GM21423 (cell line): Measurements from ENCODE around the gene SUGP1.
"Not testable (repeated sequence)": the region's sequence is repeated elsewhere in the genome, so short reads cannot be mapped to it uniquely, and the experiment has no call there.

Source experiments
- ATAC-seq: cut with Tn5 transposase; IDR thresholded peaks from one replicate; pipeline ENCODE4 v1.9.1; 2021; ENCODE audit warnings: mild to moderate bottlenecking, moderate library complexity; ENCODE audit not compliant: unreplicated experiment

Gene SUGP1

DNA sequence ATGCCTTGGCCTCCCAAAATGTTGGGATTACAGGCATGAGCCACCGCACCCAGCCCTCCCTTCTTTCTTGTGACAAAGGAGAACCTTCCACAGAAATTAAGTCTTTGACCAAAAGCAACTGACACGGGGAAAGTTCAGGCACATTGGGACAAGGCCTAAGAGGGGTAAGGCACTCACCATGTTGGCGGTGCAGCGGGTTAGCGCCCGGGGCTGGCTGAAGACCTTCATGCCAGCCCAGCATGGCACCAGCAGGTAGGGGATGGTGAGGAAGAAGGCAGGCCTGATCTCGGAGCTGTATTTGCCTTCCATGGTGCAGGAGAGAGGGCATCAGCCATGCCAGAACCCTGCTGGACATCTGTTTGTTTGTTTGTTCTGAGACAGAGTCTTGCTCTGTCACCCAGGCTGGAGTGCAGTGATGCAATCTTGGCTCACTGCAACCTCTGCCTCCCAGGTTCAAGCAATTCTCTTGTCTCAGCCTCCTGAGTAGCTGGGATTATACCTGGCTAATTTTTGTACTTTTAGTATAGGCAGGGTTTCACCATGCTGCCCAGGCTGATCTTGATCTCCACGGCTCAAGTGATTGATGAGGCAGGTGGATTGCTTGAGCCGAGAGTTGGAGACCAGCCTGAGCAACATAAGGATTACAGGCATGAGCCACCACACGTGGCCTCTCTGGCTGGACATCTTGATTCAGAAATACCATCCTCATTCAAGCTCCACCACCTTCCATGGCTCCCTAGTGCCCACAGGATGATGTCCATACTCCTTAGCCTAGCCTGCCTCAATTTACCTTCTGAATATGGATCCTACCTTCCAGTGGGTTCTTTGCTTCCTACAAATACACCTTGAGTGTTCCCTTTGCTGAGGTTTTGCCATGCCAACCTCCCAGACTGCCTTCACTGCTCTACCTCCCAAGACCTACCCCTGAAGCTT is 51.6 kb downstream of the SUGP1 start:
- ATAC-seq: no peak

DNA sequence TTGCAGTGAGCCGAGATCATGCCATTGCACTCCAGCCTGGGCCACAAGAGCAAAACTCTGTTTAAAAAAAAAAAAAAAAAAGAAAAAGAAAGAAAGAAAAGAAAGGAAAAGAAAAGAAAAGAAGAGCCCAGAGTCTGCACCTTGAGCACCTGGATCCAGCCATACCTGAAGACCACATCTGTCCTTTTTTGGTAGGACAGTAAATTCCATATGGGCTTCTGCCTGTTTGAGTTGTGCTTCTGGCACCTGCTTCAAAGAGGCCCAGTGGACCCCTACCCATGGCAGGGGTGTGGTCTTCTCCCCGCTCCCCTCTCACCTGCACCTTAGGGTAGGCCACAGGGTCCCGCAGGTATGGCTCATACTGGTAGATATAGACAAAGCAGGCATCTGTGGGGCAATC is 53.0 kb downstream of the SUGP1 start:
- ATAC-seq: no peak

DNA sequence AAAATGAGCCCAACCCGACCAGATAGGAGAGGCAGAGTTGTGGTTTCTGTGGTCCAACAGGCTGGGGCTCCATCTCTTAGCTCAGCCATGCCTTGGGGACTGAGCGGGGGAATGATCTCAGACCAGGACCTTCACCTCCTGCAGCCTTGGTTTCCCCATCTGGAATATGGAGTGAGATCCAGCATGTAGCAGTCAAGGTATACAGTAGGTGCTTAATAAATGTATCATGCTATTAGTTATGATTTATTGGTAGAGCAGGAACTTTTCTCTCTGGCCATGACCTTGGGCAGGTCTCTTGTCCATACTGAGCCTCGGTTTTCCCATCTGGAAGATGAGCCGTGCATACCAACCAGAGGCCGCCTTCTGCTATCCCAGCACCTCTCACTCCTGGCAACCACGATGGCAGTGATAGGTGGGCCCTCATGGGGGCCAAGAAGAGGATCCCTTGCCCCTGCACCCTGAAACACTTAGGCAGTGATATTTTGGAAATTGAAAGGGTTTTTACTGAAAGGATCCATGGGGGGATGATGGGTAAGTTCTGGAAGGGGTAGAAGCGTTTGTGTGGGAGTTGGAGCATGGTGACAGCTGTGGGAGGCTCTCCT is 56.3 kb downstream of the SUGP1 start:
- no peak for ATAC-seq

DNA sequence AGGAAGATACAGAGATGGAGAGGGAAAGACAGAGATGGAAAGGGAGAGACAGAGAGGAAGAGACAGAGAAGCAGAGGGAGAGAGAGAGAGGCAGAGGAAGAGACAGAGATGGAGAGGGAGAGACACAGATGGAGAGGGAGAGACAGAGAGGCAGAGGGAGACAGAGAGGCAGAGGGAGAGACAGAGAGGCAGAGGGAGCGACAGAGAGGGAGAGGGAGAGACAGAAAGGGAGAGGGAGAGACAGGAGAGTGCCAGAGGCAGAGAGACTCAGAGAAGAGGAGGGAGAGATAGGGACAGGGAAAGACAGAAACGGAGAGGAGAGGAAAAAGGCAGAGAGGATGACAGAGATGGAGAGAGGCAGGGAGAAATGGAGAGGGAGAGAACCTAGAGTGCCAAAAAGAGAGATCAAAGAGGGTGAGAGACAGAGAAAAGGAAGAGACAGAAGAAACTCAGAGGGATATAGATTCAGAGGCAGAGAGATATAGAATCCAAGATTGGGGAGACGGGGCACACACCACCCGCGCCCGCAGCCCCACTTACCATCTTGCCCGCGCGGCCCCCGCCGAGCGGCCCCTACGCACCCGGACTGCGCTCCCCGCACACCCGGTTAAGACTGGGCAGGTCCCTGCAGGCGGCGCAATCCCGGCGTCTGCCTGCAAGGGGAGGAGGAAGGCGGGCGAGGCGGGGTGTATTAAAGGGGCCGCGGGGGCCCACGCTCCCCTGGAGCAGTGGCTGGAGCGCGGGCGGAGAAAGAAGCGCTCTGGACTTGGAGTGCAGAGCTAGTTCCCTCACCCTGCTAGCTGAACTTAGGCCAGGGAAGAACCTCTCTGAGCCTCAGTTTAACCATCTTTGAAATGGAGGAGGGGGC is 57.9 kb downstream of the SUGP1 start:
- no peak for ATAC-seq

DNA sequence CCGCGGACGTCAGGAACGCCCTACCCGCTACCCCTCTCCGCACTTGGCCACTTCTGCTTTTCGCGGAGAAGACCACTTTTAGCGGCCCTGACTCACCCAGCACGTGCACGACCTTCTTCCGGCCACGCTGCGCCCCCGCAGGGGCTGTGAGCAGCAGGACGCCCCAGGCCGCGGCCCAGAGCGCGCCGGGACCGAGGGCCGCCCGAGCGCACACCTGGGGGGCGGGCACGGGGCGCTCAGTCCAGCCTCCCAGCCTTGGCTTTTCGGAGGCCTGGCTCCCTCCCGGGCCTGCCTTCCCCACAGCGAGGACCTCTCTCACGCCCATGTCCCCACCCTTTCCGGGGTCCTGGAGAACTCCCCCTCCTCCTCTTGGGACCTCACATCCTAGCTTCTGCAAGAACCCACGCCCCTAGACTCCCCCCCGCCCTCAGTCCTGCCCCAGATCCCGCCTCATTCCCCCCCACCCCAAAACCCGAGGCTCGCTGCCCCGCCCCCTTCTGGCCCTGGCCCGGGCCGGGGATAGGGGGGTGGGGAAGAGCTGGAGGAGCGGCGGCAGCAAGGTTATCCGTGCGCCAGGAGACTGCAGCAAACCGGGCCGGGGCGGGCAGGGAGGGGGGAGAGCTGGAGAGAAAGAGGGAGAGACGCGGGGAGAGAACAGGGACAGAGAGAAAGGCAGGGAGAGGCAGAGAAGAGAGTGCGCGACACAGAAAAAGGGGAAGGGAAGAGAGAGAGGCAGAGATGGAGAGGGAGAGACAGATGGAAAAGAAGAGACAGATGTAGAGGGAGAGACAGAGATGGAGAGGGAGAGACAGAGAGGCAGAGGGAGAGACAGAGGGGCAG is 58.7 kb downstream of the SUGP1 start:
- no peak for ATAC-seq

DNA sequence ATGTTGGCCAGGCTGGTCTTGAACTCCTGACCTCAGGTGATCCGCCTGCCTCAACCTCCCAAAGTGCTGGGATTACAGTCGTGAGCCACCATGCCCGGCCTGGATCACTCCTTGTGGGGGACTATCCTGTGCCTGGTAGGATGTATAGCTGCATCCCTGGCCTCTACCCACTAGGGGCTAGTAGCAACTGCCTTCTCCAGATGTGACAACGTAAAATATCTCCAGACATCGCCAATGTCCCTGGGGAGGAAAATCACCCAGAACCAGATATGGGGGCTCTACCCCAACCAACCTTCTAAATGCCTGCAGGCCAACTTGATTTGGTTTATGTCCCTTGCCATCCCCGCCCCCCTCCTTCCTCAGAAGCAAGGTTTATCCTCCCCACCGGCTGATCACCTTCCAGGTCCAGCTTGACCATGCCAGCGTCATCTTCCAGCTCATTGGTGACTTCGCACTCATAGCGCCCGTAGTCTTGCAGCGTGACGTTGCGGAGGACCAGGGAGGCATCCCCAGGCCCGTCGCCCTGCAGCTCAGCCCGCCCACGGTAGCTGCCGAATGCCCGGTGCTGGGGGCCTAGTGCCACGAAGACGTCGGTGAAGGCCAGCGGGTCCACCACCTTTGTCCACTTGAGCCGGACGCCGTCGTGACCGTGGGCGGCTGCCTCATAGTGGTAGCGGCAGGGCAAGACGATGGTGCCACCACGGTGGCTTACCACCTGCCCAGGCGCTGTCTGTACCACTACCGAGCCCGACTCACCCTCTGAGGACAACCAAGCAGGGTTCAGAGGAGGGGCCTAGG is 59.7 kb downstream of the SUGP1 start:
- ATAC-seq: no peak

DNA sequence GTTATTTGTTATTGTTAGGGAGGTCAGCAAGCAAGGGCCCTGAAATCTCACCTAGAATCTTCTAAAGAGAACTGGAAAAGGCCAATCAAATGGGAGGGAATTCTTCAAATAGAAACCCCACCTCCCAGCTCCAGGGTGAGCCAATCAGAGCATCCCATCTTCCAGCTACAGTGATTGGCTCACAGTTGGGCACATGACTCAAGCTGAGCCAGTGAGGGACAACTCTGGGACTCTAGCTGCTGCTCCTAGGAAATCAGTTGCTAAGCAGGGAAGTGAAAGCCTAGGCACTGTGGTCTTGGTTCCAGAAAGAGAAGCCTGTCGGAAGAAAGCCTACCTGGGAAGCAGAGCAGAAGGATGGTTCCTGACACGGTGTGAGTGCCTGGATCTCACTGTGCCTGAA is 60.6 kb downstream of the SUGP1 start:
- no peak for ATAC-seq

DNA sequence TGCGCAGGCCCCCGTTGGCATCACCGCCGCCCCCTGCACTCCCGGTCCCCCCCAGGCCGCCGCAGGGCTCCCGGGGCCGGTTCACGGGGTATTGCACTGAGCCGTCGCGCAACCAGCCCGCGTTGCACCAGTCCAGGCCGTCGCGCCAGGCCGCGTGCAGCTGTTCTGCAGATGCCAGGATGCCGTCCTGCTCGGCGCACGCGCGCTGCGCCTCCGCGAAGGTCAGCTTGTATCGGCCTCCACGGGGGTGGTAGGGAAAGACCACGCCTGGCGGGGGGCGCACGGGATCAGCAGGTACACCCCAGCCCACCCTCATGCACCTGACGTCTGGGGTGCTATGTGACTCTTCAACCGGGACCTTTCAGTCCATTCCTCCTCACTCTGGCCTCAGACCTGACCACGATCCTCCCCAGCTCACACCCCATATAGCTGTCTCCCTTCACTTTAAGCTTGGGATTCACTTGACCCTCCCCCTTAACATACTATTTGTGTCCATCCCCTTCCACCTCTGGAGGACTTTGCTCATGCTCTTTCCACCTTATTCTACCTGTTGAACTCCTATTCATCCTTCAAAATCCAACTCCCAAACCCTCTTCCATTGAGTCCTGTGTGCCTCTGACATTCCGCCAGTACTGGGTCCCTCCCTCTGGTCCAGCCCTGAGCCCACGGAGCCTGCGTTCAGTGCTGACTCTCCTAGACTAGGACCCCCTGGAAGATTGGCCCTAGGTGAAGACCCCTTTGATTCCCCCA is 61.5 kb downstream of the SUGP1 start:
- no peak for ATAC-seq

DNA sequence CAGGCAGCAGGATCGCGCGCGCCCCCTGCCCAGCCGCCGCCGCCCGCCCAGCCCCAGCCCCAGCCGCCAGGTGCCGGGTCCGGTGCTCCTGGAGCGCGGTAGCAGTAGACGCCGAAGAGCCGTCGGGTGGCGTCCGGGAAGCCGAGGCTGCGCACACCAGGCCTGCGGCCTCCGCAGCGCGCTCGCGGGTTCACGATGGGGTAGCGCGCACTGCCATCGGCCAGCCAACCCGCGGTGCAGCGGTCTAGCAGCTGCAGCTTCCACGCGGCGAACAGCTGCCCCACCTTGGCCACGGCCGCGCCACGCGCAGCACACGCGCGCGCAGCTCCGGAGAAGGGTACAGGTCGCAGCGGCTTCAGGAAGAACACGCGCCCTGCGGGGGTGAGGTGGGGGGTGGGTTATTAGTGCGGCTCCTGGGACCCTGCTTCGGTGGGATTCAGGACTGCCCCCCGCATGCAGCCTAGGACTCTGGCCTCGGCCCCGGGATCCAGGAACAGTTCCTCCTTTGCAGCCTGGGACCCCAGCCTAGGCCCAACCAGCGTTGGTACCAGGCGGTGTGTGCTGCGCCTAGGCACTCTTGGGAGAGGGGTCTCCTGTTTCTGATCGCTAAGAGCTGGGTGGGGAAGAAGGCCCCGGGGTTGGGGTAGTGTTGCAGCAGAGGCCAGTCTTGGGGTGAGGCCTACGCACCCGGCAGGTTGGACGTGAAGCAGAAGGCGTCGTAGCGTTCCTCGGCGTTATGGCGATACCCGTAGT is 62.3 kb downstream of the SUGP1 start:
- no peak for ATAC-seq

DNA sequence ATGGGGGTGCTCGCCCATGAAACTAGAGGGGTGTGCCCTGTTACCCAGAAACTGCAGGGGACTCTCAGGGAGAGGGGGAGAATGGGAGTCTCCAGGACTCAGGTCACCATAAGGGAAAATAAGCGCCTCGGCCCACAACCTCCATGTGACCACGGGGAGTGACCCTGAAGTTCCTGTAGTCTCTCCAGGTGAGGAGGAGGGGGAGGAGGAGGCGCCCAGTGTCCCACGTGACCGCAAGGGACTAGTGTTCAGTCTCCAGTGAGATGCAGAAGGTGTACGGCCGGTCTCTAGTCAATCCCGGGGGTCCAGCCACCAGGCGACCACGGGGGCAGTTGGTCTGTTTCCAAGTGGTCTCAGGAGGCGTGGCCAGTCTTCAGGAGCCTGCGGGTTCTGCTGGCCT is 63.2 kb downstream of the SUGP1 start:
- ATAC-seq: no peak

DNA sequence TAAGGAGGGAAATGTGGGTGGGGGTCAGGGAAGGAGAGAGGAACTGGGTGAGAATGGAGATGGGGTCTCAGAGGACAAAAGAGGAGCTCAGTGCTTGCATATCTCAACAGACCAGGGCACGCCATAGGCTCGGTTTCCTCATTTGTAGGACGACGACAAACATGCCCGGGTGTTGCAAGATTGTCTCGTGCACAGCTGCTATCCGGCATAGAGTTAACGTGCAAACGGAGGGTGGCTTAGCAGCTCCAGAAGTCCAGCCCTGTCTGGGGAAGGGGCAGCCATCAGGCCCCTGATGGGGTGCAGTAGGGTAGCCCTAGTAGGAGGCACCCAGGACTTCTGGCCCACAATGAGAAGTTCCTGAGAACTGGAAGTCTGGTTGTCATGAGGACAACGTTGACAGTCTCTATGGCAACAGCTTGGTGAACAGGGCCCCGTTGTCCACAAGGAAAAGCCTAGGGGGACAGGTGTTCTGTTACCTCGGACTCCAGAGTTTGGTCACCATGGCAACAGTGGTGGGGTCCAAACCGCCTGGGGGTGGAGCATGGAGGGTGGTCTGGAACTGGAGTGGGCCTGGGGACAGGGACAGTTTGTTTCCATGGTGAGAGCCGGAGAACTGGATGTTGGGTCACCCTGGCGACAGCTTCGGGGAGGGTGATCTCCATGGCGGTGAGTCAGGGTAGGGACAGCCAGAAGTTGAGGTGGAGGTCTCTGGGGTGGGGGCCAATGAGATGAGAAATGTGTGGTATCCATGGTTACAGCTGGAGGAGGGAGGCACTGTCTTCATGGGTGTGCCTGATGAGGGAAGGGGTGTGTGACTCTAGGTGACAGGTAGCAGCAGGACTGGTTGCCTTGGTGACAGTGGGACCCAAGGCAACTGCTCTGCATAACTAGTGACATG is 64.0 kb downstream of the SUGP1 start:
- no peak for ATAC-seq

DNA sequence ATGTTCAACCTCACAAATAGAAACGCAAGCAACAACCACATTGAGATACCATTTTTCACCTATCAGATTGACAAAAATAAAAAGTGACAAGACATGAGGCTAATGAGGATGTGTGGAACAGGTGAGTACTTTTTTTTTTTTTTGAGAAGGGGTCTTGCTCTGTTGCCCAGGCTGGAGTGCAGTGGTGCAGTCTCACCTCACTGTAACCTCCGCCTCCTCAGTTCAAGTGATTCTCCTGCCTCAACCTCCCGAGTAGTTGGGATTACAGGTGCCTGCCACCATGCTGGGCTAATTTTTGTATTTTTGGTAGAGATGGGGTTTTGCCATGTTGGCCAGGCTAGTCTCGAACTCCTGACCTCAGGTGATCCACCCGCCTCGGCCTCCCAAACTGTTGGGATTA is 66.9 kb downstream of the SUGP1 start:
- ATAC-seq: not testable (repeated sequence)

DNA sequence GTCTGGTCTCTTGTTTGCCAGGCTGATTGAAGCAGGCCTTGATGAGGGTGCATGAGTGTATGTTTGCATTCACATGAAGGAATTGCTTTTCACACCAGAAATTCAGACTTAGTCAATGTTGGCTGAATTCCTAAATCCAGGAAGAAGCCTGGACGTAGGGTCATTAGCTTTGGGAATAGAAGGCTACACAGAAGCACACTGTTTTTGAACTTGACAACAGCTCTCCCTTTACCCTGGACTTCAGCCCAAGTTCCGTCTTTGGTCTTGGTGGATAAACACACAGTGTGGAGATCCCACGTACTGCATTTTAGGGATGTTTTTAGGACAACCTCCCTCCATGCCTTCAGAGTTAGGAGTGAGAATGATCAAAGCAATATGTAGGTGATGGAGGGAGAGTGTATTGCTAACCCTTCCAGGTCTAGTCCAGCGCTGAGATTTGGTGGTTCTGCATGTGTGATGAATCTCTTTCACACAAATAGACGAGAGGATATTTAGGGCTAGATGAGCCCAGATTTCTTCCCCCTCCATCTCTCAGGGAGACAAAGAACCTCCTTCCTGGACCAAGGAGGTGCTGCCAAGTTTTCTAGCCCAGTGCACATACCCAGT is 70.0 kb downstream of the SUGP1 start:
- no peak for ATAC-seq

DNA sequence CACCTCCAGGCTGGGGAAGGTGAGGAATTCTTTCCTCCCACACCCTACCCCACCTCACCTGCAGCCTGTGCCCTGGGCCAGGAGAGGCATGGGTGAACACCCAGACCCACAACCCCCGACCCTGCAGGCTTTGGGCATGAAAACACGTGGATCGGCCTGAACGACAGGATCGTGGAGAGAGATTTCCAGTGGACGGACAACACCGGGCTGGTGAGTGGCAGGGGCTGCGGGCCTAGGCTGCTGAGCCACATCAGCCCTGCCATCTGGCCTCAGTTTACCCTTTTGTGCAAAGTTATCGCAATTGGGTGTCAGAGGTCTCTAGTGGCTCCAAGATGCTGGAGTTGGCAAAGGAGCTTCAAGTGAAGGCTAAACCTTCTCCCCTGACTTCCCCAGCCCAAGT is 79.8 kb downstream of the SUGP1 start:
- ATAC-seq: no peak

DNA sequence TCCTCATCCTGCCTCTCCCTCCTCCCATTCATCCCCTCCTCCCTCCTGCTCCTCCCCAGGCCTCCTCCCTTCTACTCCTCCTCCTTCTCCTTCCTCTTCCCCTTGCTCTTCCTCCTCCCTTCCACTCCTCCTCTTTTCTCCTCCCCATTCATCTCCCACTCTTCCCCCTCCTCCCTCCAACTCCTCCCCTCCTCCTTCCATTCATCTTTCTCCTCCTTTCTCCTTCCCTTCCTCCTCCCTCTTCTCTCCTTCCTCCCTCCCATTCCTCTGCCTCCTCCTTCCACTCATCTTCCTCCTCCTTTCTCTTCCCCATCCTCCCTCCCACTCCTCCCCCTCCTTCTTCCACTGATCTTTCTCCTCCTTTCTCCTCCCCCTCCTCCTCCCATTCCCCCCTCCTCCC is 80.6 kb downstream of the SUGP1 start:
- no peak for ATAC-seq

DNA sequence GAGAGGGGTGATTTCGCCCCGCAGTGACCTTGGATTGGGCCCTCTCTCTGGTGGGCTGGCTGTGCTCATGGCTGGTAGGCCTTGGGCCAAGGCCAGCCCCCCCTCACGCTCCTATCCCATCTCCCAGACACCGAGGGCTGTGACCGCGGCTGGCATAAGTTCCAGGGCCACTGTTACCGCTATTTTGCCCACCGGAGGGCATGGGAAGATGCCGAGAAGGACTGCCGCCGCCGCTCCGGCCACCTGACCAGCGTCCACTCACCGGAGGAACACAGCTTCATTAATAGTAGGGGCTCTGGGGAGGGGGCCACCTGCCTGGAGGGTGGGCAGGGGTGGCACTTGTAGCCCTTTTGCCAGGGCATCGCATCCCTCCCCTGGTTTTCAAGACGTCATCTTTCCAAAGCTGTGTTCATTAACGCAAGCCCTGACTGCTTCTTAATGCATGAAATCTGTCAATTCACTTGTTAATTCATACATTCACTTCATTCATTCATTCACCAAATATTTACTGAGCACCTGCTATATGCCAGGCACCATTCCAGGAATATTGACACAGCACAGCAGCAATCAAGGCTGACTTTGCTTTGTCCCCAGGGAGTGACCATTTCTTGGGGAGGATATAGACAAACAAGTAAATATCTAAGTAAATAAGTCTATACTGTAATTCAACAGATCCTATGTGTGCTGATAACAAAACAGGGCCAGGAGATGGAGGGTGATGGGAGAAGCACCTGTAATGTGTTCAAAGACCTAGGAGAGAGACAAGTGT is 82.0 kb downstream of the SUGP1 start:
- no peak for ATAC-seq
